MG63 (cell line): ENCODE data around the gene LTC4S. TPM values are rescaled to one million over a fixed set of nuclear protein-coding genes. Genes with fewer than 3 reads are reported as not detected.

Experiments used
- DNase-seq: peaks from one replicate; pipeline ENCODE4 v3.0.0-alpha.2; 2020
- H3K27me3 ChIP-seq: fragments of 250-450 bp; sonication (Bioruptor Pico); 2 replicates; pipeline ENCODE4 v1.5.1; 2020; ENCODE audit warnings: mild to moderate bottlenecking, moderate library complexity
- H3K36me3 ChIP-seq: fragments of 250-450 bp; sonication (Bioruptor Pico); 2 replicates; pipeline ENCODE4 v1.5.1; 2020; ENCODE audit warnings: mild to moderate bottlenecking, moderate library complexity
- H3K4me3 ChIP-seq: fragments of 250-450 bp; sonication (Bioruptor Pico); 2 replicates; pipeline ENCODE4 v1.5.1; 2020; ENCODE audit warnings: mild to moderate bottlenecking, moderate library complexity
- H3K9me3 ChIP-seq: fragments of 250-450 bp; sonication (Bioruptor Pico); 2 replicates; pipeline ENCODE4 v1.5.1; 2020; ENCODE audit warnings: mild to moderate bottlenecking, moderate library complexity
- total RNA-seq: library from RNA; depleted of rRNA; stranded (reverse); fragments of >200 nt; shearing (Covaris generic); gene quantifications from 2 replicates; pipeline ENCODE4 v1.2.3, GENCODE V29; 2014; ENCODE audit warnings: low replicate concordance; rRNA removed

Gene LTC4S
- total RNA-seq, 1 experiment from 2014 or later: not detected

DNA sequence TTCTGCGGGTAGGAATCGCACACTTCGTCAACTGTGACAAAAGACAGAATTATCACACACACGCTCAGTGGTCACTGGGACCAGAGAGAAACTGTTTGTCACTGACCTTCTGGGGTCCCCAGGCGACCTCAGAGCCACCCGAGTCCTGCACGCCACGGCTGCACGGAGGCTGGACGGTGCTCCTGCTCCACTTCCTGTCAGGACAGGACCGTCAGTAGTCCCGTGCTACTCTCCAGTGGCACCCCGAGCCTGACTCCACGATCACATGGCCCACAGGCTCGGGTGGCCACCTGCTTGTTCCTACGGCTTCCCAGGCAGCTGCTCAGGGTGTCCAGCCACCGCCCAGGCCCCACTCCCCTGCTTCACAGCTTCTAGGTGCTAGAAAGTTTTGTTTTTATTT is 47.0 kb downstream of the LTC4S start:
- peaks cover 58% of the 10 kb centered on the region for H3K36me3 ChIP-seq
- no peak overlapping the region for H3K4me3 ChIP-seq
- H3K27me3 ChIP-seq: no peaks in the 10 kb centered on the region
- H3K9me3 ChIP-seq: peaks cover 11% of the 10 kb centered on the region
- no peak for DNase-seq

DNA sequence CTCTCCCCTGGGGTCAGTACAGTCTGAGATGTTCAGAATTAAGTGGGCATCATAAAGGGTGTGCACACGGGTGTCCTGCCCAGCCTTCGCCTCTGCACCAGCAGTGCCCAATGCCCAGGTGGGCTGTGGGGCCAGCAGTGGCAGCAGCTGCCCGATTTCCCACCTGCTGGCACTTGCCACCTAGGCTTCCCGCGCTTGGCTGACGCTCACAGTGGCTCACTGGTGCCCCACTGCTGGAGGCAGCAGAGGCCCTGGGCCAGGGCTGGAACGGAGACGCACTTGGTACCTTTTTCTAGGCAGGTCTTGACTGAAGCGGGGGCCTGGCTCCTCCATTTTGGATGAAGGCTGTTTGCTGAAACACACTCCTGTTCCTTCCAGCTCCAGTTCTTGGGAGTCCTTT is 47.8 kb downstream of the LTC4S start:
- Histone ChIP-seq H3K4me3 (no peak overlapping the region), H3K27me3 (no peaks in the 10 kb centered on the region), H3K36me3 (peaks cover 58% of the 10 kb centered on the region), H3K9me3 (peaks cover 13% of the 10 kb centered on the region)
- no peak for DNase-seq

Other genes starting within 250 kb of the LTC4S start
- 65.6 and 71.4 TPM in 2 replicates for gene RUFY1, start 243.4 kb upstream of the LTC4S start, total RNA-seq
- 45.4 and 70.6 TPM in 2 replicates for gene HNRNPH1, start 170.3 kb upstream of the LTC4S start, total RNA-seq
- gene CBY3, start 113.0 kb upstream of the LTC4S start, total RNA-seq: not detected in 2 replicates
- 1,325 and 1,676 TPM in 2 replicates for gene CANX, start 95.0 kb upstream of the LTC4S start, total RNA-seq
- gene MAML1, start 61.2 kb upstream of the LTC4S start, total RNA-seq: 10.6 and 21.3 TPM in 2 replicates
- gene MGAT4B, start 12.9 kb downstream of the LTC4S start, total RNA-seq: 149 and 238 TPM in 2 replicates
- 484 and 538 TPM in 2 replicates for gene SQSTM1, start 26.9 kb downstream of the LTC4S start, total RNA-seq
- 25.5 and 30.6 TPM in 2 replicates for gene MRNIP, start 64.8 kb downstream of the LTC4S start, total RNA-seq
- 69.1 and 101 TPM in 2 replicates for gene TBC1D9B, start 113.9 kb downstream of the LTC4S start, total RNA-seq